Body of pancreas (tissue), 4 donors: Measurements from ENCODE around the gene MLPH. TPM values are rescaled to one million over a fixed set of nuclear protein-coding genes. Genes with fewer than 3 reads are reported as not detected.

Source experiments
- ATAC-seq: fragments of 150-250 bp; one replicate; pipeline ENCODE4 v1.9.1; 2016
- DNase-seq, 4 donors: peaks; one replicate each; pipeline ENCODE4 v3.0.0-alpha.2; 2019
- H3K27ac ChIP-seq, 4 donors: fragments of 200-600 bp; sonication (generic); 1 replicate in 3 of 4; 2 replicates in 1 of 4; pipeline versions ENCODE4 v1.5.1 to v1.6.1; 2016 to 2019; ENCODE audit warnings: mild to moderate bottlenecking in 1 of 4, mixed read lengths in 1 of 4, moderate library complexity in 1 of 4
- H3K27me3 ChIP-seq, 2 donors: fragments of 200-600 bp; sonication (generic); one replicate each; pipeline ENCODE4 v1.6.0; 2016; ENCODE audit warnings: mild to moderate bottlenecking in 1 of 2
- H3K36me3 ChIP-seq, 2 donors: fragments of 200-600 bp; sonication (generic); replicated peaks in 1 of 2; 2 replicates each; pipeline ENCODE4 v1.5.1; 2016; ENCODE audit warnings: low read depth in 2 of 2; ENCODE audit not compliant: insufficient read depth in 1 of 2
- H3K4me1 ChIP-seq: fragments of 200-600 bp; sonication (generic); one replicate; pipeline ENCODE4 v1.6.0; 2016
- H3K4me3 ChIP-seq, 2 donors: fragments of 200-600 bp; sonication (generic); 1 replicate in 1 of 2; 2 replicates in 1 of 2; pipeline ENCODE4 v1.5.1; 2016 to 2019
- H3K9me3 ChIP-seq, 3 donors: fragments of 200-600 bp; sonication (generic); 1 replicate in 2 of 3; 2 replicates in 1 of 3; pipeline ENCODE4 v1.5.1; 2016
- CTCF ChIP-seq, 7 experiments: fragments of 450-650 bp in 4 of 7; fragments of 200-600 bp in 3 of 7; sonication (generic) in 3 of 7; IDR thresholded peaks; one replicate each; pipeline ENCODE4 v1.5.1; 2016 to 2019; ENCODE audit warnings: antibody characterized with exemption in 7 of 7
- POLR2A ChIP-seq, 3 donors: fragments of 450-650 bp; IDR thresholded peaks; one replicate each; pipeline ENCODE4 v1.6.1; 2016; ENCODE audit warnings: antibody characterized with exemption in 3 of 3, mild to moderate bottlenecking in 2 of 3
- WGBS, 2 donors: methylation state at CpG; one replicate each; pipeline ENCODE4 v1.1.5; 2017; 5-methylcytosine and 5-hydroxymethylcytosine counted together
- intact Hi-C: fragments of 100-400 bp; cut with DNase I; formaldehyde crosslinking; loops from one replicate; pipeline ENCODE4 v1.15.1; 2023
- total RNA-seq, 2 donors: library from RNA; depleted of rRNA; stranded (reverse); fragments of >200 nt; gene quantifications; one replicate each; pipeline ENCODE4 v1.1.0, GENCODE V29; 2016

MLPH gene
- total RNA-seq, 2 donors from 2014 or later: 30.3 to 64.3 TPM

- no peak for ATAC-seq
- no peaks in the 10 kb centered on the region for H3K27me3 ChIP-seq
- 61 to 76% methylated on average over 8 to 11 of the region's 11 CpGs for WGBS, 2 donors
- H3K9me3 ChIP-seq: no peaks in the 10 kb centered on the region
- TF ChIP-seq POLR2A (IDR thresholded peaks at IDR 0.05) (no peak), CTCF (IDR thresholded peaks at IDR 0.05) (no peak)
- intact Hi-C loops: no loop called here
- no peak for DNase-seq
- H3K36me3 ChIP-seq: no peaks in the 10 kb centered on the region
- no peak overlapping the region for H3K27ac ChIP-seq
- no peak overlapping the region for H3K4me3 ChIP-seq
- no peaks in the 10 kb centered on the region for H3K4me1 ChIP-seq
Measured at GRCh38 chr2:237456200-237456843, 30.7 kb upstream of the MLPH start.

GRCh38 chr2:237457388-237457941 lies 29.6 kb upstream of the MLPH start:
- TF ChIP-seq POLR2A (IDR thresholded peaks at IDR 0.05) (no peak), CTCF (IDR thresholded peaks at IDR 0.05) (no peak)
- no peak for DNase-seq
- Histone ChIP-seq H3K27ac (no peak overlapping the region), H3K9me3 (no peaks in the 10 kb centered on the region), H3K4me3 (no peak overlapping the region), H3K4me1 (no peaks in the 10 kb centered on the region), H3K27me3 (no peaks in the 10 kb centered on the region), H3K36me3 (no peaks in the 10 kb centered on the region)
- WGBS, 2 donors: 73 to 77% methylated on average over 2 of the region's 2 CpGs
- intact Hi-C loops: no loop called here
- ATAC-seq: no peak

GRCh38 chr2:237458519-237458918 lies 28.5 kb upstream of the MLPH start:
- no peak for DNase-seq
- ATAC-seq: no peak
- Histone ChIP-seq H3K27ac (no peak overlapping the region), H3K4me3 (no peak overlapping the region), H3K9me3 (no peaks in the 10 kb centered on the region), H3K27me3 (no peaks in the 10 kb centered on the region), H3K36me3 (no peaks in the 10 kb centered on the region), H3K4me1 (no peaks in the 10 kb centered on the region)
- intact Hi-C loops: no loop called here
- WGBS, 2 donors: 23 to 48% methylated on average over 1 of the region's 1 CpG
- TF ChIP-seq CTCF (IDR thresholded peaks at IDR 0.05) (no peak), POLR2A (IDR thresholded peaks at IDR 0.05) (no peak)

GRCh38 chr2:237459226-237459625 lies 27.8 kb upstream of the MLPH start:
- no peak overlapping the region for H3K4me3 ChIP-seq
- no peak overlapping the region for H3K27ac ChIP-seq
- H3K36me3 ChIP-seq: no peaks in the 10 kb centered on the region
- no peak for TF ChIP-seq POLR2A (IDR thresholded peaks at IDR 0.05)
- TF ChIP-seq CTCF (IDR thresholded peaks at IDR 0.05): no peak
- ATAC-seq (no peak), DNase-seq (no peak)
- H3K27me3 ChIP-seq: no peaks in the 10 kb centered on the region
- H3K4me1 ChIP-seq: no peaks in the 10 kb centered on the region
- H3K9me3 ChIP-seq: no peaks in the 10 kb centered on the region
- intact Hi-C loops: no loop called here
- 53 to 55% methylated on average over 4 of the region's 4 CpGs for WGBS, 2 donors

- no peak overlapping the region for H3K27ac ChIP-seq
- ATAC-seq (no peak), DNase-seq (no peak)
- no peaks in the 10 kb centered on the region for H3K27me3 ChIP-seq
- intact Hi-C loops: no loop called here
- WGBS, 2 donors: 57 to 73% methylated on average over 3 of the region's 3 CpGs
- no peaks in the 10 kb centered on the region for H3K36me3 ChIP-seq
- H3K4me1 ChIP-seq: no peaks in the 10 kb centered on the region
- TF ChIP-seq POLR2A (IDR thresholded peaks at IDR 0.05) (no peak), CTCF (IDR thresholded peaks at IDR 0.05) (no peak)
- H3K4me3 ChIP-seq: no peak overlapping the region
- no peaks in the 10 kb centered on the region for H3K9me3 ChIP-seq
Measured at GRCh38 chr2:237459741-237460174, 27.3 kb upstream of the MLPH start.
